Activated T-cell treated with anti-CD3 and anti-CD28 coated beads, Interleukin-2, amount 50 U/mL, for 72 hours (primary cell): ENCODE data around the gene GDPD5. TPM values are rescaled to one million over a fixed set of nuclear protein-coding genes. Genes with fewer than 3 reads are reported as not detected.

Source experiments
- ATAC-seq, 2 donors: fragments of 150-1000 bp; cut with Tn5 transposase; replicated peaks in 1 of 2; 2 replicates each; pipeline ENCODE4 v1.10.0; 2021; ENCODE audit warnings: moderate library complexity in 2 of 2, mild to moderate bottlenecking in 1 of 2
- DNase-seq, 2 donors: peaks; one replicate each; pipeline ENCODE4 v3.0.0; 2021 to 2022; ENCODE audit warnings: mixed read lengths in 1 of 2
- H3K27ac Mint-ChIP-seq: one replicate; pipeline ENCODE4 v1.8.0; 2022; ENCODE audit warnings: mild to moderate bottlenecking, moderate library complexity, mixed read lengths
- H3K27me3 Mint-ChIP-seq: one replicate; pipeline ENCODE4 v1.8.0; 2022; ENCODE audit warnings: low read depth, mixed read lengths
- H3K36me3 Mint-ChIP-seq, 2 donors: one replicate each; pipeline ENCODE4 v1.8.0; 2022; ENCODE audit warnings: mixed read lengths in 2 of 2, mild to moderate bottlenecking in 1 of 2; ENCODE audit not compliant: insufficient read depth in 2 of 2
- H3K4me1 Mint-ChIP-seq: one replicate; pipeline ENCODE4 v1.8.0; 2022; ENCODE audit warnings: low read depth, mixed read lengths
- H3K4me3 Mint-ChIP-seq, 2 donors: one replicate each; pipeline ENCODE4 v1.8.0; 2022; ENCODE audit warnings: mild to moderate bottlenecking in 2 of 2, mixed read lengths in 2 of 2, moderate library complexity in 2 of 2
- H3K9me3 Mint-ChIP-seq, 2 donors: one replicate each; pipeline ENCODE4 v1.8.0; 2022; ENCODE audit warnings: mixed read lengths in 2 of 2
- total RNA-seq, 2 donors: library from RNA; stranded (reverse); gene quantifications; one replicate each; pipeline ENCODE4 v1.2.3, GENCODE V29; 2022

The GDPD5 gene
- total RNA-seq, 2 donors from 2014 or later: 16.9 to 29.5 TPM

- Mint-ChIP-seq H3K36me3 (no peaks in the 10 kb centered on the region), H3K9me3 (no peaks in the 10 kb centered on the region), H3K27me3 (no peaks in the 10 kb centered on the region), H3K27ac (peak overlapping the region; percentile 81), H3K4me3 (no peak overlapping the region), H3K4me1 (peaks cover 22% of the 10 kb centered on the region)
- ATAC-seq: no peak
- DNase-seq: no peak
Measured at GRCh38 chr11:75496305-75496752, 29.4 kb downstream of the GDPD5 start.

- ATAC-seq (no peak), DNase-seq (no peak)
- no peak overlapping the region for H3K27ac Mint-ChIP-seq
- no peaks in the 10 kb centered on the region for H3K27me3 Mint-ChIP-seq
- no peaks in the 10 kb centered on the region for H3K36me3 Mint-ChIP-seq
- no peak overlapping the region for H3K4me3 Mint-ChIP-seq
- H3K9me3 Mint-ChIP-seq: no peaks in the 10 kb centered on the region
- H3K4me1 Mint-ChIP-seq: peaks cover 27% of the 10 kb centered on the region
Measured at GRCh38 chr11:75495749-75496304, 29.9 kb downstream of the GDPD5 start.

GRCh38 chr11:75493626-75494025, 32.1 kb downstream of the GDPD5 start:
- no peak overlapping the region for H3K27ac Mint-ChIP-seq
- no peak overlapping the region for H3K4me3 Mint-ChIP-seq
- H3K27me3 Mint-ChIP-seq: no peaks in the 10 kb centered on the region

GRCh38 chr11:75492181-75492820, 33.4 kb downstream of the GDPD5 start:
- Mint-ChIP-seq H3K27me3 (no peaks in the 10 kb centered on the region), H3K4me1 (peaks cover 22% of the 10 kb centered on the region), H3K36me3 (no peaks in the 10 kb centered on the region), H3K4me3 (peak overlapping the region; percentile 71 to 89), H3K27ac (peak overlapping the region; percentile 96), H3K9me3 (no peaks in the 10 kb centered on the region)
- peak; percentile 67 to 71 for DNase-seq
- peak; percentile 94 to 96 for ATAC-seq

More at GRCh38 chr11:75493626-75494025, 32.1 kb downstream of the GDPD5 start:
- Mint-ChIP-seq H3K9me3 (no peaks in the 10 kb centered on the region), H3K36me3 (no peaks in the 10 kb centered on the region), H3K4me1 (peaks cover 28% of the 10 kb centered on the region)
- ATAC-seq: no peak
- DNase-seq: no peak

- Mint-ChIP-seq H3K27me3 (no peaks in the 10 kb centered on the region), H3K4me1 (peaks cover 22% of the 10 kb centered on the region), H3K36me3 (no peaks in the 10 kb centered on the region), H3K9me3 (no peaks in the 10 kb centered on the region), H3K4me3 (peak overlapping the region in 1 of 2 donors; percentile 89), H3K27ac (peak overlapping the region; percentile 63)
- no peak for ATAC-seq
- DNase-seq: no peak
Measured at GRCh38 chr11:75491465-75491864, 34.3 kb downstream of the GDPD5 start.

GRCh38 chr11:75490221-75491181, 35.2 kb downstream of the GDPD5 start:
- H3K36me3 Mint-ChIP-seq: no peaks in the 10 kb centered on the region
- H3K9me3 Mint-ChIP-seq: no peaks in the 10 kb centered on the region
- peak overlapping the region; percentile 69 for H3K27ac Mint-ChIP-seq
- ATAC-seq (no peak), DNase-seq (no peak)
- H3K4me1 Mint-ChIP-seq: peaks cover 22% of the 10 kb centered on the region
- H3K4me3 Mint-ChIP-seq: peak overlapping the region in 1 of 2 donors; percentile 35
- H3K27me3 Mint-ChIP-seq: no peaks in the 10 kb centered on the region

- Mint-ChIP-seq H3K36me3 (no peaks in the 10 kb centered on the region), H3K27me3 (no peaks in the 10 kb centered on the region), H3K27ac (no peak overlapping the region), H3K4me3 (no peak overlapping the region), H3K4me1 (peaks cover 17% of the 10 kb centered on the region), H3K9me3 (no peaks in the 10 kb centered on the region)
- ATAC-seq (no peak), DNase-seq (no peak)
Measured at GRCh38 chr11:75487365-75487764, 38.4 kb downstream of the GDPD5 start.

- Mint-ChIP-seq H3K9me3 (no peaks in the 10 kb centered on the region), H3K27me3 (no peaks in the 10 kb centered on the region), H3K4me1 (peaks cover under 1% of the 10 kb centered on the region), H3K4me3 (no peak overlapping the region), H3K36me3 (no peaks in the 10 kb centered on the region), H3K27ac (no peak overlapping the region)
- ATAC-seq (no peak), DNase-seq (no peak)
Measured at GRCh38 chr11:75485742-75486141, 40.0 kb downstream of the GDPD5 start.

- ATAC-seq (no peak), DNase-seq (no peak)
- Mint-ChIP-seq H3K36me3 (no peaks in the 10 kb centered on the region), H3K4me1 (no peaks in the 10 kb centered on the region), H3K27me3 (no peaks in the 10 kb centered on the region), H3K27ac (no peak overlapping the region), H3K4me3 (no peak overlapping the region), H3K9me3 (no peaks in the 10 kb centered on the region)
Measured at GRCh38 chr11:75482931-75483469, 42.7 kb downstream of the GDPD5 start.

GRCh38 chr11:75481922-75482606, 43.7 kb downstream of the GDPD5 start:
- no peaks in the 10 kb centered on the region for H3K4me1 Mint-ChIP-seq
- DNase-seq (no peak), ATAC-seq (no peak)
- no peaks in the 10 kb centered on the region for H3K27me3 Mint-ChIP-seq
- no peak overlapping the region for H3K27ac Mint-ChIP-seq
- no peak overlapping the region for H3K4me3 Mint-ChIP-seq
- no peaks in the 10 kb centered on the region for H3K36me3 Mint-ChIP-seq
- H3K9me3 Mint-ChIP-seq: no peaks in the 10 kb centered on the region

- no peaks in the 10 kb centered on the region for H3K27me3 Mint-ChIP-seq
- no peaks in the 10 kb centered on the region for H3K4me1 Mint-ChIP-seq
- ATAC-seq (no peak), DNase-seq (no peak)
- no peak overlapping the region for H3K4me3 Mint-ChIP-seq
- H3K9me3 Mint-ChIP-seq: no peaks in the 10 kb centered on the region
- no peak overlapping the region for H3K27ac Mint-ChIP-seq
- H3K36me3 Mint-ChIP-seq: no peaks in the 10 kb centered on the region
Measured at GRCh38 chr11:75481223-75481921, 44.4 kb downstream of the GDPD5 start.
